GM06990 (cell line): ENCODE data around the gene TP53RK.

Experiments used
- DNase-seq: peaks from one replicate; pipeline ENCODE4 v3.0.0-alpha.2; 2011; ENCODE audit not compliant: insufficient read length; ENCODE audit errors: extremely low read depth
- H3K27me3 ChIP-seq: replicated peaks from 2 replicates; pipeline ENCODE4 v1.6.0; 2011; ENCODE audit warnings: low read length; ENCODE audit not compliant: control insufficient read depth, insufficient read depth
- H3K36me3 ChIP-seq: 2 replicates; pipeline ENCODE4 v1.5.1; 2011; ENCODE audit warnings: low read length; ENCODE audit not compliant: control insufficient read depth, insufficient read depth
- H3K4me3 ChIP-seq: replicated peaks from 2 replicates; pipeline ENCODE4 v1.5.1; 2011; ENCODE audit warnings: low read depth, mild to moderate bottlenecking, control low read depth, low read length
- TF ChIP-seq, protein P1 (sequence below): IDR thresholded peaks from 2 replicates; pipeline ENCODE4 v1.5.1; 2011; ENCODE audit warnings: low read length, control low read depth, mild to moderate bottlenecking, inconsistent platforms; ENCODE audit not compliant: insufficient read depth, poor library complexity, severe bottlenecking

The TP53RK gene

DNA sequence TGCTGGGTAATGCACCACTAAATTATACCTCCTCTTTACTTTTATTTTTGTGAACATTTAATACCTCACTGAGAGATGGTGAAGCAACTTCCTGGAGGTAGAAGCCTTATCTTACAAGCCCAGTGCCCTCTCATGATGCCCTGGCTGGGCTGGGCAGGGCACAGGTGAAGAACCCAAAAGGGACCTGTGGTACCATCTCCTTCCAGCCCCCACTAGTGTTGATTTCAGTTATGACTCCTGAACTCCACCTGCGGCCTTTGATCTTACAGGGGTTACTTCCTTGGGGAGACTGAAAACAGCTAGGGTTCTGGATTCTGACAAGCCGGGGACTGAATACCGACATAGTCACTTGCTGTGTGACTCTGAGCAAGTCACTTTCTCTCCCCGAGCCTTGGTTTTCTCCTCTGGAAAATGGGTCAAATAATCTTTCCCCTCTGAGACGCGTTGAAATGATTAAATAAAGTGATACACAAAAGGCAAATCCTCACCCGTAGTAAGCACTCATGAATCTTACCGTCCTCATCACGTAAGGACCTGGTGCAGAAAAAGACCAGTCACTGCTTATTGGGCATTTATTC lies 39.2 kb downstream of the TP53RK start:
- DNase-seq = no peak
- H3K36me3 ChIP-seq = no peaks in the 10 kb centered on the region
- H3K27me3 ChIP-seq = no peaks in the 10 kb centered on the region; the same call in none of the 2 replicates
- H3K4me3 ChIP-seq = no peak overlapping the region
- TF ChIP-seq, protein P1, sequence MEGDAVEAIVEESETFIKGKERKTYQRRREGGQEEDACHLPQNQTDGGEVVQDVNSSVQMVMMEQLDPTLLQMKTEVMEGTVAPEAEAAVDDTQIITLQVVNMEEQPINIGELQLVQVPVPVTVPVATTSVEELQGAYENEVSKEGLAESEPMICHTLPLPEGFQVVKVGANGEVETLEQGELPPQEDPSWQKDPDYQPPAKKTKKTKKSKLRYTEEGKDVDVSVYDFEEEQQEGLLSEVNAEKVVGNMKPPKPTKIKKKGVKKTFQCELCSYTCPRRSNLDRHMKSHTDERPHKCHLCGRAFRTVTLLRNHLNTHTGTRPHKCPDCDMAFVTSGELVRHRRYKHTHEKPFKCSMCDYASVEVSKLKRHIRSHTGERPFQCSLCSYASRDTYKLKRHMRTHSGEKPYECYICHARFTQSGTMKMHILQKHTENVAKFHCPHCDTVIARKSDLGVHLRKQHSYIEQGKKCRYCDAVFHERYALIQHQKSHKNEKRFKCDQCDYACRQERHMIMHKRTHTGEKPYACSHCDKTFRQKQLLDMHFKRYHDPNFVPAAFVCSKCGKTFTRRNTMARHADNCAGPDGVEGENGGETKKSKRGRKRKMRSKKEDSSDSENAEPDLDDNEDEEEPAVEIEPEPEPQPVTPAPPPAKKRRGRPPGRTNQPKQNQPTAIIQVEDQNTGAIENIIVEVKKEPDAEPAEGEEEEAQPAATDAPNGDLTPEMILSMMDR = no peak

DNA sequence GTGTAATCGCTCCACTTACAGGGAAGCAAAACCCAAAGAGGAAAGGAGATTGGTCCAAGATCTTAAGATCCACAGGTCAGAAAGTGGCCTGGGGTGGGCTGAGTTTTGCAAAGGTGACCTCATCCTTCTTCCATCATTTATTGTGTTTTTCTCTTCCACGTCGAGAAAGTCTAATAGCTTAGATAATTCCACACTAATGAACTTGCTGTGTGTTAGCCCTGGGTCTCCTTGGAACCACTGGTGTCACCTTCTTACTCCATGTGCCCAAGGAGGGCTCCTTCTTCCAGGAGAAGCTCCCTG lies 39.6 kb downstream of the TP53RK start:
- TF ChIP-seq, protein P1 = no peak

DNA sequence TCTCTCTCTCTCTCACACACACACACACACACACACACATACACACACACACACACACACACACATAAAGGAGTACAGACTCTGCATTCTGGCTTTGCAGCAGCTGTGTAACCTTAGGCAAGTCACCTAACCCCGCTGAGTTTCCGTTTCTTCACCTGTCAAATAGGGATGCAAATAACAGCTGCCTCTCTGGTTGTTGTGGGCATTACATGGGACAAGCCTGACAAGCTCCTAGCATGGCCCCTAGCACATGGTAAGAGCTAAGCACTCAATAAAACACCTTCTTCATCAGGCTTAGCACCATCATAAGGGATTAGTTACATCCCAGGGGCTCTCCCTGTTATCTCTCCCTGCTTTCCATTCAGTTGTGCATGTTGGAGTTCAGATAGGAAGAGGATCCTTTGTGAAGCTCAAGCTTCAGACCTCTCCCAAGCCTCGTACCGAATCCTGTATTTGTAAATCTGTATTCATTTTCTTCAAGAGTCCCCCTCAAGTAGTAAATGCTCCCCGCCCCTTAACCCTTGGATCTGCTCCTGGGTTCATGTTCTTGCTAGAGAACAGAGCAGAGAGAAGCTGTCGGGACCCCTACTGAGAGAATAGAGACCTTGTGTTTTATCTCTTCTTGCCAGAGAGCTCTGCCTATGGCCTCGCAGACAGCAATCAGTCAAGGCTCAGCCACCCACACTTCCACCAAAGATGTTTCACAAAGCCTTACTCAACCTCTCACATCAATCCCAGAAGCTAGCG lies 40.2 kb downstream of the TP53RK start:
- TF ChIP-seq, protein P1 = no peak
- no peak for DNase-seq
- H3K4me3 ChIP-seq = no peak overlapping the region
- H3K27me3 ChIP-seq = no peaks in the 10 kb centered on the region; the same call in none of the 2 replicates
- no peaks in the 10 kb centered on the region for H3K36me3 ChIP-seq

More for the DNA sequence above, 39.6 kb downstream of the TP53RK start:
- H3K27me3 ChIP-seq = no peaks in the 10 kb centered on the region; the same call in none of the 2 replicates
- H3K36me3 ChIP-seq = no peaks in the 10 kb centered on the region
- H3K4me3 ChIP-seq = no peak overlapping the region
- DNase-seq = no peak

DNA sequence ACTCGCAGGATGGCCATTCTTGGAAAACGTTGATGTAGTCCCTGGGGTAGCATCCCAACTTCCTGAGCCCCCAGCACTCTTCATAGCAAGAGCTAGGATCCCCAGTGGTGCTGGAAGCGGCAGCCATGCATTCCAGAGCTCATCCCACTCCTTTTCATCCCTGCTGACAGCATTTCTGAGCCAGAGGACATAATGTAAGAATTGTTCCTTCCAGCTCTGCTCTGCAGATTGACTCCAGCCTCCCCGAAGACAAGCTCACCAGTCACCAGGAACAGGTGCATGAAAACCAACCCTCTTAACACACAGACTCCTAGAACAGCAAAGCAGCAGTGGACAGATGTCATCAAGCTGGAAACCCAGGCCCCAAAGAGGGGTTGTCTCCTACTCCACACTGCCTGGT lies 41.8 kb downstream of the TP53RK start:
- H3K4me3 ChIP-seq = no peak overlapping the region
- DNase-seq = no peak
- TF ChIP-seq, protein P1 = no peak
- no peaks in the 10 kb centered on the region for H3K36me3 ChIP-seq
- no peaks in the 10 kb centered on the region; the same call in none of the 2 replicates for H3K27me3 ChIP-seq

DNA sequence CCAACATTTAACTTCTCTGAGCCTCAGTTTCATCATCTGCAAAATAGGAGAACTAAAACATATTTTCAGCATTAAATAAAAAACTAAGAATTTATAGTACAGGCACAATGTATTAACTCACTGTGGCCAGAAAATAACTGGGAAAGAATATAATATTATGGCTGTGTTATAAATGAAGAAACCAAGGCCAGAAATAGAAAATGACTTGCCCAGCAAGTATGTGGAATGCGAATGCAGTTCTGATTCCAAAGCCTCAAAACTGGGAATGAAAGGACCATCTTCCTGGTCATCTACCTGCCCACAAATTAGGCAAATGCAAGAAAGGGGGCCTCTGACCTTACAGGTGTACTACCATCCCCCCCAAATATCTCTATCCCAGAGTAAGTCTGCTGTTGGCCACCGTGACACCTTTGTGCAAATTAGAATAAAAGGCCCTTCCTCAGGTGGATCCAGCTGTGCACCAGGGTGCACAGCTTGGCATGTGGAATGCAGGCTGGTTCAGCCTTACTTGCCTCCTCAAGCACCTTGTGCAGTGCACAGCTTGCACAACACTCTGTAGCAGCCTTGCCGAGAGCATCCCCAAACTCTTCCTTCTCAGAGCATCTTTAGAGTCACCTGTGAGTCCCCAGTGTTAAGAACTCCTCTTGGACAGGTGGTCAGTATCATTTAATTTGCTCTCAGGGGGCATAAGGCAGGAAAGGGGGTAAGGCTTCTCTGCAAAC lies 42.4 kb downstream of the TP53RK start:
- Histone ChIP-seq H3K4me3 (no peak overlapping the region), H3K27me3 (no peaks in the 10 kb centered on the region; the same call in none of the 2 replicates), H3K36me3 (no peaks in the 10 kb centered on the region)
- DNase-seq = no peak
- TF ChIP-seq, protein P1 = no peak
